Skin epidermis (tissue), 12 donors: ENCODE data around the gene TLE1.

Source experiments
- H3K27ac ChIP-seq, 21 experiments: fragments of 200-600 bp; sonication (generic) in 11 of 21; one replicate each; pipeline ENCODE4 v1.5.0; 2020; ENCODE audit warnings: mild to moderate bottlenecking in 3 of 21, inconsistent platforms in 2 of 21, moderate library complexity in 2 of 21
- H3K4me3 ChIP-seq, 7 experiments: fragments of 200-600 bp; sonication (generic) in 2 of 7; one replicate each; pipeline ENCODE4 v1.5.0; 2020; ENCODE audit warnings: inconsistent platforms in 2 of 7, mild to moderate bottlenecking in 2 of 7, moderate library complexity in 1 of 7

The TLE1 gene

DNA sequence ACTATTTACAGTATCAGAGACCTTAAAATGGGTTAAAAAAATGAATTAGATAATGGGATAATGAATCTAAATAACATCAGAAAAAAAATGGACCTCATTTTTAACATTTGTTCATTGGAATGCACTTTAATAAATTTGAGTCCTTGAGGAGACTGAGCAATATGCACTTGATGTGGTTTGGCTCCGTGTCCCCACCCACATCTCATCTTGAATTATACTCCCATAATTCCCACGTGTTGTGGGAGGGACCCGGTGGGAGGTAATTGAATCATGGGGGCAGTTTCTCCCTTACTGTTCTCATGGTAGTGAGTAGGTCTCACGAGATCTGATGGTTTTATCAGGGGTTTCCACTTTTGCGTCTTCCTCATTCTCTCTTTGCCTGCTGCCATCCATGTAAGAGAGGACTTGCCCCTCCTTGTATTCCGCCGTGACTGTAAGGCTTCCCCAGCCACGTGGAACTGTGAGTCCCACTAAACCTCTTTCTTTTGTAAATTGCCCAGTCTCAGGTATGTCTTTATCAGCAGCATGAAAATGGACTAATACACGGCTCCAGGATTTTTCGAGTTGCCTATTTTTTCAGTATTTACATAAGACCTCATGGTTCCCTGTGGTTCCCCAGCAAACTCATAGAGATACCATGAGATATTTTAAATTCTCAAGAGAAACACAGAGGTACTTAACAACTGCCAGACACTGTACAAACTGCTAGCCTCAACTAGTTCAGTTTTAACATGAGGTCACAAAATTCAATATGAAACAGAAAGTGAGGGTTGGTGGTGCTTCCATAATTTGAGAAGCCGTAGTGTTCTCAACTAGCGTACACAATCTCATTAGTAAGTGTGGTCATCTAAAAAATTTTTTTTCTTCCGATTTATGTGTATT is 128.3 kb downstream of the TLE1 start:
- Histone ChIP-seq H3K4me3 (no peak overlapping the region), H3K27ac (no peak overlapping the region)

- H3K27ac ChIP-seq, result peak overlapping the region in 3 of 21 experiments; percentile 15 to 35 (median 32)
Measured at GRCh38 chr9:81559709-81560108, 129.6 kb downstream of the TLE1 start.

DNA sequence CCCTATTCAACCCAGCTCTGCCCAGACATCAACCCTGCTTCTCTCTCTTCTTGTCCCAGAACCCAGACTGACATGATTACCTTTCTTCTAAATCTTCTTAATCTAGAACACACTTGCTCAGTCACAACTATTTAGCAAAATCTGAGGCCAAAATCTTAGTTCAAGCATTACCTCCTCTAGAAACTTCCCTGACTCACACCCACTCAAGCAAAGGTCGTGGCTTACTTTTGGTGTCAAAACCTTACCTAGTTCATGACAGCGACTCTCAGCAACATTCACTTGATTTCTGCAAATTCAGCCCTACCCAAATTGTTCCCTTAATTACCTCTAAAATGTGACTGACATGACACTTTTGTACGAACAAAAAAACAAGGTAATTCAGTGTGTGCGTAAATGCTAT is 130.2 kb downstream of the TLE1 start:
- peak overlapping the region in 5 of 21 experiments; percentile 4 to 56 (median 35) for H3K27ac ChIP-seq
- no peak overlapping the region for H3K4me3 ChIP-seq

More at GRCh38 chr9:81559709-81560108, 129.6 kb downstream of the TLE1 start:
- H3K4me3 ChIP-seq, result no peak overlapping the region

DNA sequence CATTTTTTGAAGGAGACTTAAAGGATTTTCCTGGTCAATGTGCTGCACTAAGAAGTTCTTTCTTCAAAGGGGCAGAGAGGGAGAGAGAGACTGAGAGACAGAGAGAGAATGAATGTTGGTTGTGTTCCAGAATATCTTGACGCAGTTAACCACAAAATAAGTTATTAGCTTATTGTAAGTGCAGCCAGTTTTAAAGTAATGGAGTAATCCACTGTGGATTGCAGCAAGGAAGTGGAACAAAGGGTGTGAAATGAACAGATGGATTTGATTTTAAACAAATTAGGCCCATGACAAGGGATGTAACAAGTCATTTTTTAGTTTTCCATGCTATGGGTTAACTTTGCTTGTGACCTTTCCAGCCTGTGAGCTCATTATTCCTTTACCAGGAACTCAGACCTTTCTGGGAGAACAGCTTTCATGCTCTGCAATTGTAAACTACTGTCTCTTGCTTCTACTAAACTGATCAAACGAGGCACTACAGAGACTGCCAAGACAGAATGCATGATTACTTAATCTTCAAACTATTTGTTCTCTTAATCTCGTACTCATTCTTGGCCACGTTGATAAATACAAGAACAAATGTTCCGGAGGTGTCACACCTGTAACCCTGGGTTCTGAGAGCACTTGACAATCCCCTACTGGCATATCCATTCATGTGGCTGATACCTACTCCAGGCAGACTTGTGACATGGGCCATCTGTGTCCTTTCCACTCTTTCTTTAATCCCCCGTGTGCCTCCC is 131.1 kb downstream of the TLE1 start:
- Histone ChIP-seq H3K4me3 (no peak overlapping the region), H3K27ac (peak overlapping the region in 2 of 21 experiments; percentile 42 to 56)

GRCh38 chr9:81557452-81558090 is 131.8 kb downstream of the TLE1 start:
- H3K4me3 ChIP-seq, result no peak overlapping the region
- H3K27ac ChIP-seq, result peak overlapping the region in 1 of 21 experiments; percentile 34

GRCh38 chr9:81556923-81557322 is 132.4 kb downstream of the TLE1 start:
- Histone ChIP-seq H3K4me3 (no peak overlapping the region), H3K27ac (no peak overlapping the region)

DNA sequence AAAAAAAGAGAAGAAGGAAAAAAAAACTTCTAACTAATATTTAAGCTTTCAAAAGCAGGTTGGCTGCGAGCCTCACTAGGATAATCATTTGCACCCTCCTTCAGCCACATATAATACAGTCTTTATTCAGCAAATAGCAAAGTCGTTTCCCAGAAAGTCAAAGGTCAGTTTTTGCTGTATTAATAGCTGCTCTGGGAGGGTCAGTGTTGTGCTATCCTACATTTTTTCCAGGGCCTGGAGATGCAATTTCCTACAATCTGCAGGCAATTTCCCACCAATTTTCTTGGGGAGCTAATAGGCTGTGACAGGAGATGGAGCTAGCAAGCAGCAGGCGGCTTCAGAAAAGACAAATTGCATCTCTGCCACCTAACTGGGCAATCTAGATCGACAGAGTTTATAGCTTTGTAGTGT is 136.8 kb downstream of the TLE1 start:
- H3K4me3 ChIP-seq, result no peak overlapping the region
- no peak overlapping the region for H3K27ac ChIP-seq

GRCh38 chr9:81550207-81550583 is 139.2 kb downstream of the TLE1 start:
- Histone ChIP-seq H3K4me3 (no peak overlapping the region), H3K27ac (no peak overlapping the region)

DNA sequence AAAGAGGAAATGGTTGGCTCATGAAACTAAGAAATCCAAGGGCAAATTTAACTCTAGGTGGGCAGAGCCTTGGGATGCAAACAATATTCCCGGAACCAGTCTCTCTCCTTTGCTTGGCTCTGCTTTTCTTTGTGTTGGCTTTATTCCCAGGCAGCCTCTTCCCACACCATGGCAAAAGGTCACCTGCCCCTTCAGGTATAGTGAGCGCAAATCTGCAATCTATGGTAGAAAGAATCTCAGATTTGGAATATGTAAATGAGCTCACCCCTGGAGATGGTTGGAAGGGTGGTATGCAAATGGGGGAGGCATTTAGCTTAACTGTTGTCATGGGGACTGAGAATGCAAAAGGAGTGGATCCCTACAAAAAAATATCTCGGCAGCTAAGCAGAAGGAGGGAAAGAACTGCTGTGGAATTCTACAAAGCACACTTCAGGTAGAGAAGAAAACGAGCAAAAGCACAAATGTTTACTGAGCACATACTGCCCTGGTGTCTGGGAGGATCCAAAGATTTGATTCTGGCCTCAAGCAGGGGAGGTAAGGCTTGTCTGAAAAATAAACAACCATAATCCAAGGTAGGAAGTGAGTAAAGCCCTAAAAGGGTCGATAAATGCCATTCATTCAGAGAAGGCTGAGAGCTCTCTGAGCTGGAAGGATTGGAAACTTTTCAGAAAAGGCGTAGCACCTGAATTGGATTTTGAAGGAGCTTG is 139.7 kb downstream of the TLE1 start:
- H3K4me3 ChIP-seq, result no peak overlapping the region
- no peak overlapping the region for H3K27ac ChIP-seq

- no peak overlapping the region for H3K27ac ChIP-seq
- no peak overlapping the region for H3K4me3 ChIP-seq
Measured at GRCh38 chr9:81548911-81549310, 140.4 kb downstream of the TLE1 start.

DNA sequence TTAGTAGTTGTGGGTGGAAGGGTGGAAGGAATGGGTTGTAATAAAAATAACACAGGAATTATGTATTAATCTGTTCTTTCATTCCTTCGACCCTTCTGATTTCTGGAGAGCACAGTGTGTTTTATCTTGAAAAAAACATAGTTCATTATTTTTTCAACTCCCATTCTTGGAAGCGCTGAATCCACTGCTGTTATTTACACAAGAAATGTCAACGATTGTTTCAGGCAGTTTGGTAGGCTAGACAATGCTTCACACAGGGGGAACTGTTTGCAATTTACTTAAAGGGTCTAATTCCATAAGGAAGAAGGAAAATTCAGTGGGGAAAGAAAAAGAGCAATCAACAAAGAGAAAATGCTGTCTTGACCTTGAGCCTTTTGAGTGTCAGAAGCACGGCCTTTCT is 142.9 kb downstream of the TLE1 start:
- H3K27ac ChIP-seq, result no peak overlapping the region

GRCh38 chr9:81543695-81544094 is 145.7 kb downstream of the TLE1 start:
- Histone ChIP-seq H3K27ac (no peak overlapping the region), H3K4me3 (no peak overlapping the region)

More for the DNA sequence above, 142.9 kb downstream of the TLE1 start:
- H3K4me3 ChIP-seq, result no peak overlapping the region

- Histone ChIP-seq H3K27ac (no peak overlapping the region), H3K4me3 (no peak overlapping the region)
Measured at GRCh38 chr9:81542118-81542889, 147.0 kb downstream of the TLE1 start.

DNA sequence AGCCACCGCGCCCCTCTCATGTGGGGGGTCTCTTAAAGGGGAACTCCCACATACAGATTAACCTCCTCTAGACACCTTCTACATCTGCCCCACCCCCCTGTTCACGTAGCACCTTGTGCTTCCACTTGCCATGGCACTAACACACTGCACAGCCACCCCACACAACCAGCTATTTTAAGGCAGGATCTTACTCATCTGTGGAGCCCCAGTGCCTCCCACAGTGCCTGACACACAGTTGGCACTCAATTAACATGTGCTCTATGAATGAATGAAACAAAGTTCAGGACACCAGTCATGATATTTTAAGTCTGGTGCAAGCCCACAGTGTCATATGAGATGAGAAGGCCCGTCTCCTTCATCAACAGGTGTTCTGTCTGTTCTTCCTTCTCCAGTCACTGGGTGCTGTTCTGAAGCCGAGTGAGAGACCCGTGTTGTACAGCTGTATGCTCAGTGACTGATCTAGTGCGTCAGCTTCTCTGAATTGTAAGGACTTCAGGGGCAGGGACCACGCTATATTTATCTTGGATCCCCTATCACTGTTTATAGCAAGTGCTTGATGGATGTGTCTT is 149.1 kb downstream of the TLE1 start:
- no peak overlapping the region for H3K4me3 ChIP-seq
- no peak overlapping the region for H3K27ac ChIP-seq

- Histone ChIP-seq H3K4me3 (no peak overlapping the region), H3K27ac (no peak overlapping the region)
Measured at GRCh38 chr9:81539317-81539716, 150.0 kb downstream of the TLE1 start.

DNA sequence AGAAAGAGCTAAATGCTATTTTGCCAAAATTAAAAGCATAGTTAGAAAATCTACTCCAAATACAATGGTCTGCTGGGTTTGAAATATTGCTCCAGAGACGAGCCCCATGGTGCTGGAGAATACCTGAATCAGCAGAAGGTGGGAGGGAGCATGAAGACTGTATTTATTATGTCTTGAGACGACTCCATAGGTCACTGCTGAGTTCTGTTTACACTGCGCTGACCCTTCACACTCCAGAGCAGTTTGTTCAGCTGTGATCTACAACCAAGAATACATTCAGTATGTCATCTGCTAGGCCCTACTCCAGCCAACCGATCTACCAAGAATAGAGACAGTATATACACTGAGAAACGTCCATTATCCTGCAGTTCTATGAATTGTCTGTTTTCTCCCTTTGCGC is 150.5 kb downstream of the TLE1 start:
- H3K27ac ChIP-seq, result no peak overlapping the region

DNA sequence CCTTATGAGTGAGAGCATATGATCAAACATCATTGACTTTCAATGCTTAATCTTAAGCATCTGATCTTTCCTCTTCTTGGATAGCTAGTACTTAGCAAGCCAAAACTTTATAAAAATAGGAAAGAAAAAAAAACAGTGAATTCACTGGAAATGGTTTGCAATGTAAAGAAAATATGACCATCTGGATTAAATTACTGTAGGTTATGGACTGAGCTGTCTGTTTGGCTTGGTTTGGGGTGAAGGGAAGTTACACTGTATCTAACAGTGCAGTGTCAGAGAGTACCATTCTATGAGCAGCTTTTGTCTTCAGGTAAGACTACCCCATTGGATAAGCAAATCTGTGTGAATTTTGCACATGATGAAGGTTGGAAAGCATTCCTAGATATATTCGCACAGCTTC is 151.4 kb downstream of the TLE1 start:
- no peak overlapping the region for H3K27ac ChIP-seq

More for the DNA sequence above, 150.5 kb downstream of the TLE1 start:
- no peak overlapping the region for H3K4me3 ChIP-seq

DNA sequence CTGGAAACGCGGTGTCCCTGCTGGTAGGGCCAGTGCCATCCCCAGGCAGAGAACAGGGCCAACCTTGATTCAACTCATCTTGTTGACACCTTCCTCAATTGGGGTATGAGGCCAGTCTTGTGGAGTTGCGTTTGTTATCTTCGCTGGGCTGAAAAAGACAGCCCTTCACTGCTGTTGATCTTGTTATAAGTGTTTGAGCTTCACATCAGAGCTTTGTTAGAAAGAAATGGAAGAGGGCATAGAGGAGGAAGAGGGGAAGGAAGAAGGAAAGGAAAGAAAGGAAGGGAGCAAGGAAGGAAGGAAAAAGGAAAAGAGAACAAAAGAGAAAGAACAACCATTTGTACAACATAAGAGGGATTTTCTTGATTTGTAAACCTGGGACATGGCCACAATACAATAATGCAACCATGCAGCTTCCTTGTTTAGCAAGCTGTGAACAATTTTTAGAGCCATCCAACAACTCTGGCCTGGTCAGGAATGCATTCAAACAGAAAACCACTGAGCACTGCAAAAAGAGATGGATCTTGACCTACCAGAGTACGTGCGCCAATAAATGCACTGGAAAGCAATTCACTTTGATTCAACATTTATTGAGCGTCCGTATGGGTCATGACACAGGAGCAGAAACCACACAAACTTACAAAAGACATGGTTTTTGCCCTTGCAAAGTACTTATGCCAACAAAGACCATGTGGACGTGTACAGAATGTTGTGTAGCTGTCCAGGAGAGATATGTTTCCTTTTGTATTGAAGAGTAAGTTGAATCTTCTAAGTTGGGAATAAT is 152.9 kb downstream of the TLE1 start:
- H3K4me3 ChIP-seq, result no peak overlapping the region
- H3K27ac ChIP-seq, result no peak overlapping the region

More for the DNA sequence above, 151.4 kb downstream of the TLE1 start:
- no peak overlapping the region for H3K4me3 ChIP-seq
